Brain microvascular endothelial cell (primary cell): ENCODE results near the gene SRCAP.
A peak's percentile ranks its signal among the peaks of the same experiment; 100 is the strongest.

Experiments used
- DNase-seq: peaks from one replicate; pipeline ENCODE4 v3.0.0-alpha.2; 2020
- H3K27ac ChIP-seq: fragments of 250-450 bp; sonication (Bioruptor Pico); 2 replicates; pipeline ENCODE4 v1.5.1; 2020; ENCODE audit warnings: mild to moderate bottlenecking, moderate library complexity
- H3K27me3 ChIP-seq: fragments of 250-450 bp; sonication (Bioruptor Pico); replicated peaks from 2 replicates; pipeline ENCODE4 v1.5.1; 2020; ENCODE audit warnings: mild to moderate bottlenecking
- H3K36me3 ChIP-seq: fragments of 250-450 bp; sonication (Bioruptor Pico); replicated peaks from 2 replicates; pipeline ENCODE4 v1.5.1; 2020; ENCODE audit warnings: mild to moderate bottlenecking
- H3K4me3 ChIP-seq: 2 replicates; pipeline ENCODE4 v1.5.1; 2011; ENCODE audit warnings: low read depth, mild to moderate bottlenecking, control low read depth, low read length, moderate library complexity
- in situ Hi-C: cut with HindIII; loops from 2 replicates; pipeline ENCODE4 v1.10.0; 2017; ENCODE audit warnings: low sequenced_read_pairs, low pct_ligation_motif_present
- TF ChIP-seq, protein P1 (sequence below): IDR thresholded peaks from 2 replicates; pipeline ENCODE4 v1.5.1; 2011; ENCODE audit warnings: low read depth, mild to moderate bottlenecking, moderate library complexity, low read length, control low read depth, inconsistent platforms; ENCODE audit errors: missing control alignments

SRCAP gene

DNA sequence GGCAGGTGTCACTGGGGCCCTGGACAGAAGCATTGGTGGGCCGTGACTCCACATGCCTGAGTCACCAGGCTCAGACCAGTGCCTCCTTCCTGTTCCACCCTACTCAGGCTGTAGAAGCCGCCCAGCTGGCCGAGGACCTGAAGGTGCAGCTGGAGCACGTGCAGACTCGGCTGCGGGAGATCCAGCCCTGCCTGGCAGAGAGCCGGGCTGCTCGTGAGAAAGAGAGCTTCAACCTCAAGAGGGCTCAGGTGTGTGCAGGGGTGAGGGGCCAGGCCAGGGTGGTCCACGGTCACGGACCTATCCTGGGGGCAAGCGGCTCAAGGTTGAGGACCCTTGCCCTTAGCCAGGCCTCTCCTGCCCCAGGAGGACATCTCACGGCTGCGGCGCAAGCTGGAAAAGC, 72.8 kb downstream of the SRCAP start:
- no peak for DNase-seq
- no peaks in the 10 kb centered on the region for H3K27me3 ChIP-seq
- TF ChIP-seq, protein P1, sequence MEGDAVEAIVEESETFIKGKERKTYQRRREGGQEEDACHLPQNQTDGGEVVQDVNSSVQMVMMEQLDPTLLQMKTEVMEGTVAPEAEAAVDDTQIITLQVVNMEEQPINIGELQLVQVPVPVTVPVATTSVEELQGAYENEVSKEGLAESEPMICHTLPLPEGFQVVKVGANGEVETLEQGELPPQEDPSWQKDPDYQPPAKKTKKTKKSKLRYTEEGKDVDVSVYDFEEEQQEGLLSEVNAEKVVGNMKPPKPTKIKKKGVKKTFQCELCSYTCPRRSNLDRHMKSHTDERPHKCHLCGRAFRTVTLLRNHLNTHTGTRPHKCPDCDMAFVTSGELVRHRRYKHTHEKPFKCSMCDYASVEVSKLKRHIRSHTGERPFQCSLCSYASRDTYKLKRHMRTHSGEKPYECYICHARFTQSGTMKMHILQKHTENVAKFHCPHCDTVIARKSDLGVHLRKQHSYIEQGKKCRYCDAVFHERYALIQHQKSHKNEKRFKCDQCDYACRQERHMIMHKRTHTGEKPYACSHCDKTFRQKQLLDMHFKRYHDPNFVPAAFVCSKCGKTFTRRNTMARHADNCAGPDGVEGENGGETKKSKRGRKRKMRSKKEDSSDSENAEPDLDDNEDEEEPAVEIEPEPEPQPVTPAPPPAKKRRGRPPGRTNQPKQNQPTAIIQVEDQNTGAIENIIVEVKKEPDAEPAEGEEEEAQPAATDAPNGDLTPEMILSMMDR: no peak
- no peak overlapping the region for H3K4me3 ChIP-seq
- peaks cover 74% of the 10 kb centered on the region for H3K36me3 ChIP-seq
- in situ Hi-C loops: no loop called here
- H3K27ac ChIP-seq: no peak overlapping the region

DNA sequence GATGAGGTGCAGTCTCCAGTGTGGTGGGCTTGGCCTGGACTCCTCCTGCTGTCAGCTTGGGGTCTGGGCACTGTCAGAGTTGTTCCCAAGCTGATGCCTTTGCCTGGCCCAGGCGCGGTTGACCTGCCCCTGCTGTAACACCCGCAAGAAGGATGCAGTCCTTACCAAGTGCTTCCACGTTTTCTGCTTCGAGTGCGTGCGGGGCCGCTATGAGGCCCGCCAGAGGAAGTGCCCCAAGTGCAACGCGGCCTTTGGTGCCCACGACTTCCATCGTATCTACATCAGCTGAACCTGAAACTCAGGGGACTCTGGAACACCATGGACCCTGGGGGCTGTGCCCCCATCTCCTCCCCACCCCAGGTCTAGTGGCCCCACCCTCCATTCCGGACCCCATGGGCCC, 74.9 kb downstream of the SRCAP start:
- Histone ChIP-seq H3K27ac (no peak overlapping the region), H3K36me3 (peaks cover 56% of the 10 kb centered on the region), H3K27me3 (no peaks in the 10 kb centered on the region), H3K4me3 (no peak overlapping the region)
- TF ChIP-seq, protein P1: no peak
- DNase-seq: no peak
- in situ Hi-C loops: no loop called here

DNA sequence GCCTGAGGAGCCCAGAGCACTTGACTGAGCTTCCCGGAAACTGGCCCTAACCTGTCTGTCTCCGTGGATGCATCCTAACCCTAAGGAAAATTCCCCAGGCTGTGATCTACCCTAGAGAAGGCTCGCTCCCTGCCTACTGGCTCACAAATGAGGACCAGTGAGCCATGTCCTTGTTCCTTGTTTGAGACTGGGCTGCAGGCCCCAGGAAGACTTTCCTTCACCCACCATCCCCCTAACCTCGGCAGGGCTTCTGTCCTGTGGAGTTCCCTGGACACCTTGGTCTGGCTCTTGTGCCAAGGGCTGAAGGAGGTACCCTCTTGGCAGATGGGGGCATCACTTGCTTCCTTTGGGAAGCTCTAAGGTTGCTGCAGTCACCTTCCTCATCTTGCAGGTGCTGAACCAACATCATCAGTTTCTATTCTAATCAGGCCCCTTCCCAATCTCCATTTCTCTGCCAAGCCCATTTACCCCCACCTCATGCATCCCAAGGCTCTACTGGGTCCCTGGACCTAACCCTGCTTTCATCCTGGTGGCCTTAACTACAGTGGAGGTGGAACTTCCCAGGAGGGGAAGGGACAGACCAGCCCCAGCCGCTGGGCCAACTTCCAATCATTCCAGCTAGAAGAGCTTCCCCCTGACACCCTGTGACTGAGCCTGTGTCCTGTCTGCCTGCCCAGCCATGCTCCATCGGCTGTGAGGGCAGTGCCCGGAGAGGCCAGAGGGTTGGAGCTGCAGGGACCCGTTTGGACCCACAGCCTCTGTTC, 75.6 kb downstream of the SRCAP start:
- DNase-seq: no peak
- H3K4me3 ChIP-seq: peak overlapping the region; percentile 74
- no peaks in the 10 kb centered on the region for H3K27me3 ChIP-seq
- in situ Hi-C loops: loop anchor here (25.0 kb wide), 1 partner anchor 113 kb away; the partner anchor contains the start of genes BCL7C and CTF1
- TF ChIP-seq, protein P1: no peak
- H3K27ac ChIP-seq: no peak overlapping the region
- peaks cover 49% of the 10 kb centered on the region for H3K36me3 ChIP-seq

DNA sequence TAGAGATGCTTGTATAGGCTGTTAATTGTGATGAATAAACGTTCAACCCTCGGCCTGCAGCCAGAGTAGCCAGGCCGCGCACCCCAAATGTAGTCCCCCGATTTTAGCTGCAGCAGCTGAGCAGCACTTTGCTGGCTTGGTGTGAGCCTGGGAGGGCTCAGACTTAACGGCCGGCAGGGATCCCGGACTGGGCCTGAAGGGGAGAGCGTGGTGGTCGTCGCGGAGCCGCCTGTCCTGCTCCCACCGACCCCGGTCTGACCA, 76.1 kb downstream of the SRCAP start:
- DNase-seq: no peak
- TF ChIP-seq, protein P1: no peak
- H3K4me3 ChIP-seq: peak overlapping the region; percentile 74
- no peak overlapping the region for H3K27ac ChIP-seq
- H3K36me3 ChIP-seq: peaks cover 45% of the 10 kb centered on the region
- in situ Hi-C loops: loop anchor here (25.0 kb wide), 1 partner anchor 112 kb away; the partner anchor contains the start of genes BCL7C and CTF1
- H3K27me3 ChIP-seq: no peaks in the 10 kb centered on the region

DNA sequence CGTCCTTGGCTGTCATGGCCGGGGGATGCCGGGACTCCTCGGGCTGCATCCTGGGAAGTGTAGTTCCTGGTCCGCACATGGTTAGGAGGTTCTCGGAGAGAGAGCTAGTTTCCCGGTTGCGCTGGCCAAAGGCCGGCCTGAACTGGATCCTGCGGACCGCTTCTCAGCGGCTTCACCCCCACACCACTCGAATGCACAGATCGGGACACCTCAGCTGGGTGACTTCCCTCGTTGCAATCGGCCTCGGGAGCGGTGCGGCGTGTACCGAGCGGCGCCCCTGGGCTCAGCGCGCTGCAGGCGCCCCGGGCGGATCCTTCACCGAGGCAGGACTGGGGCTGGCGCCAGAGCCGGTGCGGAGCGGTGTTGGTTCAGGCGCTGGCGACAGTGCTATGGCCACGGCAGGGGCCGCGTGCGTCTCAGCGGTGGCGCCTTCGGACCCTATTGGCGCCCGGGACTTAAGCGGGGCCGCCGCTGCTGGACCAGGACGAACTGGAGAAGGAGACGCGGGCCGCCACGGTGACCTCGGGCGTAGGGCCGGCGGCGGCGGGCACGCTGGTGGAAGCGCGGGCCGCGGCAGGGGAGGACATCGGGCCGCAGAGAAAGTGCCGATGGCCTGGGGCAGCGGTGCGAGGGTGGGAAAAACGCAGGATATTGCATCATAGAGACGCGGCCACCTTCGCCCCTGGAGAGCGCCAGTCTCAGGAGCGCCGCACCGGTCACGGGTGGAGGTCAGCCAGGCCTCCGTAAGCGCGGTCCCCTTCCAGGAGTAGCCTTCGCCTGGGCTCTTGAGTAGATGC, 76.6 kb downstream of the SRCAP start:
- in situ Hi-C loops: loop anchor here (25.0 kb wide), 1 partner anchor 112 kb away; the partner anchor contains the start of genes BCL7C and CTF1
- TF ChIP-seq, protein P1: no peak
- Histone ChIP-seq H3K27ac (peak overlapping the region; percentile 55), H3K4me3 (peak overlapping the region; percentile 74), H3K27me3 (no peaks in the 10 kb centered on the region), H3K36me3 (peaks cover 40% of the 10 kb centered on the region)
- peak; percentile 78 for DNase-seq
